ENCODE data around the gene CPEB4.

The CPEB4 gene

GRCh38 chr5:174010365-174010764, 122.2 kb downstream of the CPEB4 start:
- Histone ChIP-seq H3K4me3 (ENCODE audit: insufficient read depth, low read depth, low read length) (no peak overlapping the region), H3K27me3 (ENCODE audit: control insufficient read depth, insufficient read depth, low read length, poor library complexity, severe bottlenecking) (no peaks in the 10 kb centered on the region), H3K4me1 (ENCODE audit: control insufficient read depth, insufficient read depth, low read length) (no peaks in the 10 kb centered on the region), H3K27ac (ENCODE audit: insufficient read depth, low read depth, low read length, poor library complexity, severe bottlenecking) (no peak overlapping the region), H3K9me3 (ENCODE audit: control insufficient read depth, low read length) (no peaks in the 10 kb centered on the region), H3K36me3 (ENCODE audit: control insufficient read depth, insufficient read depth, low read length) (no peaks in the 10 kb centered on the region)
- WGBS, 2 experiments, result 95 to 100% methylated on average over 1 of the region's 1 CpG

- WGBS, 2 experiments, result 80 to 100% methylated on average over 2 to 3 of the region's 3 CpGs
- no peak overlapping the region for H3K27ac ChIP-seq (ENCODE audit: insufficient read depth, low read depth, low read length, poor library complexity, severe bottlenecking)
- no peaks in the 10 kb centered on the region for H3K36me3 ChIP-seq (ENCODE audit: control insufficient read depth, insufficient read depth, low read length)
- no peak overlapping the region for H3K4me3 ChIP-seq (ENCODE audit: insufficient read depth, low read depth, low read length)
- H3K4me1 ChIP-seq (ENCODE audit: control insufficient read depth, insufficient read depth, low read length), result no peaks in the 10 kb centered on the region
- no peaks in the 10 kb centered on the region for H3K27me3 ChIP-seq (ENCODE audit: control insufficient read depth, insufficient read depth, low read length, poor library complexity, severe bottlenecking)
- no peaks in the 10 kb centered on the region for H3K9me3 ChIP-seq (ENCODE audit: control insufficient read depth, low read length)
These were observed 123.3 kb downstream of the CPEB4 start for GRCh38 chr5:174011441-174011840.
